HCT116 (cell line): ENCODE results near the gene C2. TPM values are rescaled to one million over a fixed set of nuclear protein-coding genes. Genes with fewer than 3 reads are reported as not detected.

Source experiments
- ATAC-seq: fragments of 200-7000 bp; cut with Tn5 transposase; 2 replicates; pipeline ENCODE4 v1.9.1; 2020; ENCODE audit warnings: mild to moderate bottlenecking, moderate library complexity
- BruUV-seq: library from RNA; stranded (reverse); fragments of 400-500 nt; replicated peaks from 2 replicates; lab custom pipeline; 2021; lab: Mats Ljungman, UMichigan
- CTCF ChIA-PET: fragments of 300-600 bp; sonication (Branson Sonifier 250); formaldehyde crosslinking; loops from one replicate; lab custom pipeline; 2021; ENCODE audit warnings: antibody characterized with exemption; lab: Charles Lee
- POLR2A ChIA-PET: fragments of 300-600, 350-600 bp; sonication (Branson Sonifier 250); formaldehyde crosslinking; loops from one replicate; lab custom pipeline; 2021; ENCODE audit warnings: antibody characterized with exemption; lab: Charles Lee
- RAD21 ChIA-PET, 2 experiments: fragments of 300-600 bp; sonication (Branson Sonifier 250); formaldehyde crosslinking; loops; one replicate each; lab custom pipeline; 2023; ENCODE audit warnings: low total read pairs in 2 of 2; ENCODE audit not compliant: uncharacterized antibody in 2 of 2, unreplicated experiment in 2 of 2, low non-redundant PET in 1 of 2; lab: Charles Lee
- DNase-seq: peaks from one replicate; pipeline ENCODE4 v3.0.0-alpha.2; 2010; ENCODE audit warnings: low read depth, low spot score
- H2AFZ ChIP-seq: fragments of 200-600 bp; shearing (Covaris generic), sonication (generic); 2 replicates; pipeline ENCODE4 v1.6.1; 2017; ENCODE audit warnings: low read depth, mixed run types, mixed read lengths, antibody characterized with exemption, low read length; ENCODE audit not compliant: poor library complexity, severe bottlenecking
- H3K27ac ChIP-seq: 2 replicates; pipeline ENCODE4 v1.5.1; 2012; ENCODE audit warnings: low read depth, low read length
- H3K27me3 ChIP-seq: fragments of 200-600 bp; sonication (generic); 2 replicates; pipeline ENCODE4 v1.6.1; 2016; ENCODE audit warnings: mixed run types, low read length, mixed read lengths; ENCODE audit not compliant: insufficient read depth
- H3K36me3 ChIP-seq, 2 experiments: fragments of 200-500 bp in 1 of 2; fragments of 200-600 bp in 1 of 2; sonication (Bioruptor generic) in 1 of 2; sonication (generic) in 1 of 2; 2 replicates each; pipeline versions ENCODE4 v1.5.1 to v1.6.1; 2014 to 2016; ENCODE audit warnings: low read length in 2 of 2, inconsistent platforms in 1 of 2, mixed read lengths in 1 of 2, mixed run types in 1 of 2; ENCODE audit not compliant: insufficient read depth in 2 of 2, control insufficient read depth in 1 of 2
- H3K4me1 ChIP-seq, 2 experiments: fragments of 200-600 bp in 1 of 2; sonication (generic) in 1 of 2; 2 replicates each; pipeline versions ENCODE4 v1.5.1 to v1.6.1; 2012 to 2017; ENCODE audit warnings: low read length in 2 of 2, inconsistent platforms in 1 of 2, mild to moderate bottlenecking in 1 of 2, mixed read lengths in 1 of 2, mixed run types in 1 of 2, moderate library complexity in 1 of 2; ENCODE audit not compliant: insufficient read depth in 2 of 2, control insufficient read depth in 1 of 2
- H3K4me2 ChIP-seq: fragments of 200-600 bp; sonication (generic); 2 replicates; pipeline ENCODE4 v1.6.1; 2017; ENCODE audit warnings: mixed run types, low read length, mixed read lengths
- H3K4me3 ChIP-seq, 2 experiments: fragments of 200-600 bp in 1 of 2; sonication (generic) in 1 of 2; replicated peaks in 1 of 2; 2 replicates each; pipeline ENCODE4 v1.5.1; 2011 to 2016; ENCODE audit warnings: low read length in 2 of 2, control low read depth in 1 of 2, low read depth in 1 of 2, mild to moderate bottlenecking in 1 of 2, mixed read lengths in 1 of 2, mixed run types in 1 of 2
- H3K79me2 ChIP-seq: fragments of 200-600 bp; sonication (generic); 2 replicates; pipeline ENCODE4 v1.6.1; 2017; ENCODE audit warnings: mild to moderate bottlenecking, mixed run types, low read length, moderate library complexity, mixed read lengths; ENCODE audit not compliant: insufficient read depth
- H3K9ac ChIP-seq: fragments of 200-600 bp; sonication (generic); 2 replicates; pipeline ENCODE4 v1.6.1; 2016; ENCODE audit warnings: low read length, mixed read lengths
- H3K9me2 ChIP-seq: fragments of 200-600 bp; sonication (generic), shearing (Covaris generic); 2 replicates; pipeline ENCODE4 v1.6.1; 2017; ENCODE audit warnings: mixed run types, mild to moderate bottlenecking, moderate library complexity; ENCODE audit not compliant: insufficient read depth
- H3K9me3 ChIP-seq, 2 experiments: fragments of 200-500 bp in 1 of 2; fragments of 200-600 bp in 1 of 2; sonication (Bioruptor generic) in 1 of 2; sonication (generic) in 1 of 2; 2 replicates each; pipeline ENCODE4 v1.6.1; 2014 to 2017; ENCODE audit warnings: low read length in 2 of 2, mixed read lengths in 2 of 2, inconsistent platforms in 1 of 2, low read depth in 1 of 2, mild to moderate bottlenecking in 1 of 2, mixed run types in 1 of 2, moderate library complexity in 1 of 2; ENCODE audit not compliant: control insufficient read depth in 1 of 2, insufficient read depth in 1 of 2
- H4K20me1 ChIP-seq: fragments of 200-600 bp; sonication (generic), shearing (Covaris generic); 2 replicates; pipeline ENCODE4 v1.6.1; 2017; ENCODE audit warnings: mixed run types, mild to moderate bottlenecking, moderate library complexity; ENCODE audit not compliant: insufficient read depth
- CBX3 ChIP-seq: IDR thresholded peaks from 2 replicates; pipeline ENCODE4 v1.6.1; 2012; ENCODE audit warnings: low read depth
- CTCF ChIP-seq, 3 experiments: fragments of 200-600 bp in 1 of 3; sonication (generic) in 1 of 3; IDR thresholded peaks in 2 of 3; conservative IDR thresholded peaks in 1 of 3; 2 replicates each; pipeline ENCODE4 v1.5.1; 2012 to 2017; ENCODE audit warnings: low read depth in 2 of 3, low read length in 2 of 3, antibody characterized with exemption in 1 of 3, borderline replicate concordance in 1 of 3, control low read depth in 1 of 3, mild to moderate bottlenecking in 1 of 3, mixed read lengths in 1 of 3, mixed run types in 1 of 3, moderate library complexity in 1 of 3; ENCODE audit not compliant: insufficient read depth in 1 of 3
- ELF1 ChIP-seq: IDR thresholded peaks from 2 replicates; pipeline ENCODE4 v1.6.1; 2012; ENCODE audit warnings: low read depth, borderline replicate concordance
- EZH2 ChIP-seq: fragments of 200-600 bp; sonication (generic); IDR thresholded peaks from 2 replicates; pipeline ENCODE4 v1.6.1; 2017; ENCODE audit warnings: antibody characterized with exemption, mixed run types
- EZH2phosphoT487 ChIP-seq: fragments of 200-600 bp; IDR thresholded peaks from 2 replicates; pipeline ENCODE4 v1.6.1; 2018; ENCODE audit warnings: antibody characterized with exemption, borderline replicate concordance
- JUND ChIP-seq: IDR thresholded peaks from 2 replicates; pipeline ENCODE4 v1.6.1; 2012
- POLR2A ChIP-seq: IDR thresholded peaks from 2 replicates; pipeline ENCODE4 v1.7.0; 2011; ENCODE audit warnings: borderline replicate concordance; ENCODE audit not compliant: insufficient read depth, insufficient read length; ENCODE audit errors: extremely low read depth
- POLR2AphosphoS5 ChIP-seq: IDR thresholded peaks from 2 replicates; pipeline ENCODE4 v1.6.1; 2011; ENCODE audit warnings: mild to moderate bottlenecking, low read depth, low read length, moderate library complexity
- SP1 ChIP-seq: IDR thresholded peaks from 2 replicates; pipeline ENCODE4 v1.6.1; 2012; ENCODE audit warnings: low read depth
- YY1 ChIP-seq: IDR thresholded peaks from 2 replicates; pipeline ENCODE4 v1.6.1; 2011; ENCODE audit warnings: low read length, low read depth, moderate library complexity, mild to moderate bottlenecking; ENCODE audit not compliant: insufficient replicate concordance; ENCODE audit errors: extremely low read depth
- ZFX ChIP-seq: fragments of 450-650 bp; IDR thresholded peaks from 2 replicates; pipeline ENCODE4 v1.6.1; 2017
- ZNF274 ChIP-seq: fragments of 200-500 bp; sonication (Bioruptor generic); IDR thresholded peaks from 2 replicates; pipeline ENCODE4 v1.6.1; 2014; ENCODE audit warnings: mild to moderate bottlenecking, low read depth, low read length, inconsistent platforms
- intact Hi-C: fragments of 100-400 bp; cut with micrococcal nuclease; formaldehyde crosslinking; loops from 2 replicates; pipeline ENCODE4 v1.10.0; 2022
- total RNA-seq: library from RNA; stranded (reverse); gene quantifications from one replicate; pipeline ENCODE4 v1.2.1, GENCODE V29; 2021; ENCODE audit not compliant: unreplicated experiment
- TF ChIP-seq, protein P1 (sequence below): IDR thresholded peaks from 2 replicates; pipeline ENCODE4 v1.6.1; 2012
- TF ChIP-seq, protein P2 (sequence below): IDR thresholded peaks from 2 replicates; pipeline ENCODE4 v1.6.1; 2012; ENCODE audit warnings: low read depth

C2 gene
- total RNA-seq, 1 experiment from 2014 or later, result 3.1 TPM

DNA sequence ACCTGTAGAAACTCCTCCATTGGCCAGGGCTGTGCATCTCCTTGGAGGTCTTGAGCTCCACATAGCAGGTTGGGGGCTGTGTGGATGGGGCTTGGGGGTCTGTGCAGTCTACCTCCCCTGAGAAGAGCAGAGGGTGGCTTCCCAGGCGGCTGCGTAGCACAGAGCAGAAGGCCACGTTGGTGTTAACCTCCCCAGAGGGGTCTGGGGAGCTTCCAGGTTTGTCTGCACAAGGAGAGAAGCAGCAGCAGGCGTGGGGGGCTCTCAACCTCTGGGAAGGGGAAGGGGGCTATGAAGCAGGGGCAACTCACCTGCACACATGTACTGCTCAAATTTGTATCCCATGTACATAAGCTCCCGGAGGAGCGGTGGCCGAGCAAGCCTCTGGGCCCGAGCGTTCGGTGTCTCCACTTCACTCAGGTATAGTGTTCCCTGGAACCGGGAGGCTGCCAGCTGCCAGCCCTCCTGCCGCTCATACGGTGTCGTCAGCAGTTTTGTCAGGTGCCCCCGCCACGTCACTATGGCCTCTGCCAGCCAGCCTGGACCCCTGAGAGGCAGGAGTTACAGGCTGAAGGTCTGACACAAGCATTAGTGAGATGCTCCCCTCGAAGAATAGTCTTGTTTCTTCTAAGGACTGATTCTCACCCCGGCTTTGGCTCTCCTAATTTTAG, 43.2 kb downstream of the C2 start:
- ChIA-PET RAD21 (no interaction called here), CTCF (no interaction called here), POLR2A (interaction anchor here (0.6 to 2.4 kb wide), 3 partner anchors 12 to 143 kb away, joined by 6 to 9 read pairs (median 6); partner anchors contain the start of genes HSPA1B, NELFE and SKIC2)
- H3K9me2 ChIP-seq, result no peaks in the 10 kb centered on the region
- no peaks in the 10 kb centered on the region for H4K20me1 ChIP-seq
- H3K27ac ChIP-seq, result peak overlapping the region; percentile 86
- H2AFZ ChIP-seq, result no peak overlapping the region
- H3K79me2 ChIP-seq, result peaks cover 34% of the 10 kb centered on the region
- no peak for ATAC-seq
- peaks cover 10 to 28% of the 10 kb centered on the region in 2 experiments; a peak in 3 of 4 replicates for H3K36me3 ChIP-seq
- H3K4me2 ChIP-seq, result peak overlapping the region; percentile 98
- H3K4me3 ChIP-seq, result peak overlapping the region; percentile 70 to 93
- H3K9me3 ChIP-seq, result no peaks in the 10 kb centered on the region
- no TSS peak for BruUV-seq
- TF ChIP-seq, protein P1, sequence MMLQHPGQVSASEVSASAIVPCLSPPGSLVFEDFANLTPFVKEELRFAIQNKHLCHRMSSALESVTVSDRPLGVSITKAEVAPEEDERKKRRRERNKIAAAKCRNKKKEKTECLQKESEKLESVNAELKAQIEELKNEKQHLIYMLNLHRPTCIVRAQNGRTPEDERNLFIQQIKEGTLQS, result no peak
- TF ChIP-seq EZH2phosphoT487 (no peak), ZNF274 (no peak), CBX3 (no peak), POLR2A (peak; percentile 36), YY1 (no peak), CTCF (IDR thresholded peaks at IDR 0.05 in 2 of 3, conservative IDR thresholded peaks at IDR 0.05 in 1 of 3; ENCODE audit: borderline replicate concordance in 1 of 3, insufficient read depth in 1 of 3, low read depth in 2 of 3, low read length in 2 of 3) (no peak), ELF1 (no peak), JUND (no peak), EZH2 (no peak), ZFX (no peak), POLR2AphosphoS5 (peak; percentile 13; the same call in 1 of the 2 replicates), SP1 (no peak)
- TF ChIP-seq, protein P2, sequence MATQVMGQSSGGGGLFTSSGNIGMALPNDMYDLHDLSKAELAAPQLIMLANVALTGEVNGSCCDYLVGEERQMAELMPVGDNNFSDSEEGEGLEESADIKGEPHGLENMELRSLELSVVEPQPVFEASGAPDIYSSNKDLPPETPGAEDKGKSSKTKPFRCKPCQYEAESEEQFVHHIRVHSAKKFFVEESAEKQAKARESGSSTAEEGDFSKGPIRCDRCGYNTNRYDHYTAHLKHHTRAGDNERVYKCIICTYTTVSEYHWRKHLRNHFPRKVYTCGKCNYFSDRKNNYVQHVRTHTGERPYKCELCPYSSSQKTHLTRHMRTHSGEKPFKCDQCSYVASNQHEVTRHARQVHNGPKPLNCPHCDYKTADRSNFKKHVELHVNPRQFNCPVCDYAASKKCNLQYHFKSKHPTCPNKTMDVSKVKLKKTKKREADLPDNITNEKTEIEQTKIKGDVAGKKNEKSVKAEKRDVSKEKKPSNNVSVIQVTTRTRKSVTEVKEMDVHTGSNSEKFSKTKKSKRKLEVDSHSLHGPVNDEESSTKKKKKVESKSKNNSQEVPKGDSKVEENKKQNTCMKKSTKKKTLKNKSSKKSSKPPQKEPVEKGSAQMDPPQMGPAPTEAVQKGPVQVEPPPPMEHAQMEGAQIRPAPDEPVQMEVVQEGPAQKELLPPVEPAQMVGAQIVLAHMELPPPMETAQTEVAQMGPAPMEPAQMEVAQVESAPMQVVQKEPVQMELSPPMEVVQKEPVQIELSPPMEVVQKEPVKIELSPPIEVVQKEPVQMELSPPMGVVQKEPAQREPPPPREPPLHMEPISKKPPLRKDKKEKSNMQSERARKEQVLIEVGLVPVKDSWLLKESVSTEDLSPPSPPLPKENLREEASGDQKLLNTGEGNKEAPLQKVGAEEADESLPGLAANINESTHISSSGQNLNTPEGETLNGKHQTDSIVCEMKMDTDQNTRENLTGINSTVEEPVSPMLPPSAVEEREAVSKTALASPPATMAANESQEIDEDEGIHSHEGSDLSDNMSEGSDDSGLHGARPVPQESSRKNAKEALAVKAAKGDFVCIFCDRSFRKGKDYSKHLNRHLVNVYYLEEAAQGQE, result no peak
- intact Hi-C loops, result no loop called here
- peaks cover 7 to 25% of the 10 kb centered on the region in 2 experiments; a peak in 3 of 4 replicates for H3K4me1 ChIP-seq
- no peaks in the 10 kb centered on the region for H3K27me3 ChIP-seq
- peak overlapping the region; percentile 92 for H3K9ac ChIP-seq
- DNase-seq, result no peak
